HL-60 (cell line): ENCODE results near the gene PXDN.

Source experiments
- CTCF ChIP-seq: IDR thresholded peaks from one replicate; pipeline ENCODE4 v1.5.1; 2011; ENCODE audit warnings: low read length, control low read depth, inconsistent platforms; ENCODE audit not compliant: insufficient read depth
- GABPA ChIP-seq: IDR thresholded peaks from 2 replicates; pipeline ENCODE4 v1.6.1; 2012; ENCODE audit warnings: low read depth
- POLR2AphosphoS5 ChIP-seq: IDR thresholded peaks from 2 replicates; pipeline ENCODE4 v1.6.1; 2012; ENCODE audit warnings: low read depth
- TF ChIP-seq, protein P1 (sequence below): IDR thresholded peaks from 2 replicates; pipeline ENCODE4 v1.6.1; 2012; ENCODE audit warnings: low read depth; ENCODE audit not compliant: insufficient replicate concordance

DNA sequence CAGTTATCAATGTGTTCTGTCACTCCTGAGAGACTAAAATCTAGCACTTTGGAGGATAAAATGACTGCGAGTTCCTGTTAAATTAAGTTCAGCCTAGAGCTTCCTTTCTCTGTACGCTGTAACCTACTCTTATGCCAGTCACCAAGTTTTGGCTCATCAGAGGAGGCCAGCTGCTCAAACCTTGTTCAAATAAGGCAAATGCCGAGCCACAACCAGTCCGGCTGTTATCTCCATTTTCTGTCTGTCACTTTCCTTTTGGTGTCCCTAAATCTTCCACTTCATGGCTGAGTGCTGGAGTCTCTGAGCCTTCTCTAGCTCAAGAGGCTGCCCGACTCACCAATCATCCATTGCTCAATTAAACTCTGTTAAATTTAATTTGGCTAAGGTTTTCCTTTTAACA lies 33.5 kb upstream of the PXDN start:
- TF ChIP-seq, protein P1, sequence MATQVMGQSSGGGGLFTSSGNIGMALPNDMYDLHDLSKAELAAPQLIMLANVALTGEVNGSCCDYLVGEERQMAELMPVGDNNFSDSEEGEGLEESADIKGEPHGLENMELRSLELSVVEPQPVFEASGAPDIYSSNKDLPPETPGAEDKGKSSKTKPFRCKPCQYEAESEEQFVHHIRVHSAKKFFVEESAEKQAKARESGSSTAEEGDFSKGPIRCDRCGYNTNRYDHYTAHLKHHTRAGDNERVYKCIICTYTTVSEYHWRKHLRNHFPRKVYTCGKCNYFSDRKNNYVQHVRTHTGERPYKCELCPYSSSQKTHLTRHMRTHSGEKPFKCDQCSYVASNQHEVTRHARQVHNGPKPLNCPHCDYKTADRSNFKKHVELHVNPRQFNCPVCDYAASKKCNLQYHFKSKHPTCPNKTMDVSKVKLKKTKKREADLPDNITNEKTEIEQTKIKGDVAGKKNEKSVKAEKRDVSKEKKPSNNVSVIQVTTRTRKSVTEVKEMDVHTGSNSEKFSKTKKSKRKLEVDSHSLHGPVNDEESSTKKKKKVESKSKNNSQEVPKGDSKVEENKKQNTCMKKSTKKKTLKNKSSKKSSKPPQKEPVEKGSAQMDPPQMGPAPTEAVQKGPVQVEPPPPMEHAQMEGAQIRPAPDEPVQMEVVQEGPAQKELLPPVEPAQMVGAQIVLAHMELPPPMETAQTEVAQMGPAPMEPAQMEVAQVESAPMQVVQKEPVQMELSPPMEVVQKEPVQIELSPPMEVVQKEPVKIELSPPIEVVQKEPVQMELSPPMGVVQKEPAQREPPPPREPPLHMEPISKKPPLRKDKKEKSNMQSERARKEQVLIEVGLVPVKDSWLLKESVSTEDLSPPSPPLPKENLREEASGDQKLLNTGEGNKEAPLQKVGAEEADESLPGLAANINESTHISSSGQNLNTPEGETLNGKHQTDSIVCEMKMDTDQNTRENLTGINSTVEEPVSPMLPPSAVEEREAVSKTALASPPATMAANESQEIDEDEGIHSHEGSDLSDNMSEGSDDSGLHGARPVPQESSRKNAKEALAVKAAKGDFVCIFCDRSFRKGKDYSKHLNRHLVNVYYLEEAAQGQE, result no peak
- TF ChIP-seq POLR2AphosphoS5, result no peak
- no peak for TF ChIP-seq CTCF
- no peak for TF ChIP-seq GABPA
